Measurements from ENCODE around the gene NLRC5.
"Not testable (repeated sequence)": the region's sequence is repeated elsewhere in the genome, so short reads cannot be mapped to it uniquely, and the experiment has no call there.

Gene NLRC5

DNA sequence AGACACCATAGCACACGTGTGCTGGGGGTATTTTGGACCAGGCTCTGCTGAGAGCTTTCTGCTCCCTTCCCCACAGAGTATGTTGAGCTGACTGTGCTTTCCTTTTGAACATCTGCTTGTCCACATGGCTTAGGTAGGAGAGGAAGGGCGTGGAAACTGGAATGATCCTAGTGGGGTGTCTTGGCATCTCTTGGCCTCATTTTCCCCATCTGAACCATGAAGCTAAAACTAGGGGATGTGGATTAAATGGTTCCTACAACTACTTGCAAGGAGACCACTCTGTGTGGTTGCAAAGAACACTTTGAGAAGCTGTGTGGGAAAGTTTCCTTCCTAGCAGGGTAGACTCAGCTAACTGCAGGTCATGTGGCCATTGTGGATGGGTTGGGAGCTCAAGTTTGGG is 6.7 kb upstream of the NLRC5 start:
- no peak for DNase-seq

GRCh38 chr16:56983211-56983751 is 6.1 kb upstream of the NLRC5 start:
- no peak for DNase-seq

DNA sequence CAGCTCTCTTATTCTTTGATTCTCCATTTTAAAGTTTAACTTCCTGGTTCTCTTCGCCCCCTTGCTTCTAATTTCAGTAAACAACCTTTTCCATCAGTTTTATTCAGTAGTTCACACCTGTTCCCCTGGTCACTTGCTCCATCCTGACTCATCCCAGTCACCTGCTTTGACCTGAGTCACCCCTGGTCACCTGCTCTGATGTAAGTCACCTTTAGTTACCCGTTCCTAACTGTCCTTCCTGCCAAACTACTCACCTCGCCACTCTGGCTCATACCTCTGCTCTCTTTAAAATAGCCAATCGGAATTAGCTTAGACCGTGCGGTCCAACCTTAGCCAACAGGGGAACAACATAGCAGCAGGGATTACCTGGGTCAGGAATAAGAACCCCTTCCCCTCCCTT is 4.7 kb upstream of the NLRC5 start:
- DNase-seq, result no peak

DNA sequence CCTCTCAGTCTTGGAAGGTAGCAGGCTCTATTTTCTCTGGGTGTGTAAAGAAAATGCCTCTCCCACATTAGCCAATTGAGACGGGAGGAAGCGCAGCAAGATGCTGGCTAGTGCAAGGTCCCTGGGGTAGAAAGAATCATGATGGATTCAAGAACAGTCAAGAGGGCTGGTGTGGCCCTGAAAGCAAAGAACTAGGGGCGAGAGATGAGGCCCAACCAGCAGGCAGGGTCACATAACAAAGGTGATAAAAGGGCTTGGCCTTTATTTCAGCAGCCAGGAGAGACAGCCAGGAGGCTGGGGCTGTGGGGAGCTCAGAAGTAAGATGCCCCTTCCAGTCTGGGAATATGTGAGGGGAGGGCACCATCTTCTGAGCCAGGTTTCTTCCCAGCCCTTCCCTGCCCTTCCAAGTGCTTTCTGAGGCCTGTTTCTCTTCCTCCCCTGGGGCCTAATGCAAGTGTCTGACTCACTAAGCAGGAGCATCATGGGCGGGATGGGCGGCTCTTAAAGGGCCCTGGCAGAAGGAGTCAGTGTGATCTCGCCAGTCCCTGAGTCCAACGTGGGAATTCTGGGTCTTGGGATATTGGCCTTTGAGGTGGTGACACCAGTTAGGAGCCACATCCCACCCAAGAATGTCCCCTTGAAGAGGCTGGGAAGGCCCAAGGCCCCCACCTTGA is 3.9 kb upstream of the NLRC5 start:
- peak in 3 of 56 donors; percentile 4 to 16 (median 10) for DNase-seq

DNA sequence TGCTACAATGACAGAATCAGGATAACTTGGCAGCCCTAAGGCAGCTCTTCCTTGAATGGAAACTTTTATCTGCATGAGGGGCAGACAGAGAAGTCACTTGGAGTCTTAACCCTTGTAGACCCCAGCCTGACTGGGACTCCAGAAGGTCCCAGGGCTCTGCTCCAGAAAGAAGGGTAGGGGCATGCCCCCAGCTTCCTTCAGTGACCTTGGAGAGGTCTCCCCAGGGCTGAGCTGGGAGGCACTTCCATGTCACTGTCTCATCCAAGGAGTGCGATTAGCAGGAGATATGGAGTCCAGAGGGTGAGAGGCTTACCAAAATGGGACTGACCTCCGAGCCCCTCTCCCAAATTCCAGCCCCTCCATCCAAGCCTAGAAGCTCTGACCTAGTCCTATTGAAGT is 3.4 kb upstream of the NLRC5 start:
- DNase-seq, result no peak

- DNase-seq, result no peak
Measured at GRCh38 chr16:56986361-56986760, 3.0 kb upstream of the NLRC5 start.

DNA sequence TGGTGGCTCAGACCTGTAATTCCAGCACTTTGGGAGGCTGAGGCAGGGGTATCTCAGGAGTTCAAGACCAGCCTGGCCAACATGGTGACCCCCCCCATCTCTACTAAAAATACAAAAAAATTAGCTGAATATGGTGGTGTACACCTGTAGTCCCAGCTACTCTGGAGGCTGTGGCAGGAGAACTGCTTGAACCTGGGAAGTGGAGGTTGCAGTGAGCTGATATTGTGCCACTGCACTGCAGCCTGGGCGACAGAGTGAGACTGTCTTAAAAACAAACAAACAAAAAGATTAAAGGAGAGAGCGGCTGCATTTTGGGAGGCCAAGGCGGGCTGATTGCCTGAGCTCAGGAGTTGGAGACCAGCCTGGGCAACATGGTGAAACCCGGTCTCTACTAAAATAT is 2.4 kb upstream of the NLRC5 start:
- not testable (repeated sequence) for DNase-seq

GRCh38 chr16:56987692-56988091 is 1.7 kb upstream of the NLRC5 start:
- DNase-seq, result no peak

GRCh38 chr16:56988161-56988947 is 1.0 kb upstream of the NLRC5 start:
- DNase-seq, result no peak

DNA sequence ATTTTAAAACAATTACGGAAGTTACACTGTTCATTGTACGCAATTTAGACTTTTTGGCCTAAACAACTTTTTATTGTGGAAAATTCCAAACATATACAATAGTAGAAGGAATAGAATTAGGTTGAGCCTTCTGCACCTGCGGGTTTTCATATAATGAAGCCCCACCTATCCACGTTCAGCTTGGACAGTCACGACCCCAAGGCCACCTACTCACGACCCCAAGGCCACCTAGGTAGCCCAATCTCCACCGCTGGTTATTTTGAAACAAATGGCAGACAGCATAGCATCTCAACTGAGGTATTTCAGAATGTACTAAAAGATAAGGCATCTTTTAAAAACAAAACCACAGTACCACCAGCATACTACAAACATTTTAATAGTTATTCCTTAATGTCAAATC is 631 bp downstream of the NLRC5 start:
- DNase-seq, result no peak

DNA sequence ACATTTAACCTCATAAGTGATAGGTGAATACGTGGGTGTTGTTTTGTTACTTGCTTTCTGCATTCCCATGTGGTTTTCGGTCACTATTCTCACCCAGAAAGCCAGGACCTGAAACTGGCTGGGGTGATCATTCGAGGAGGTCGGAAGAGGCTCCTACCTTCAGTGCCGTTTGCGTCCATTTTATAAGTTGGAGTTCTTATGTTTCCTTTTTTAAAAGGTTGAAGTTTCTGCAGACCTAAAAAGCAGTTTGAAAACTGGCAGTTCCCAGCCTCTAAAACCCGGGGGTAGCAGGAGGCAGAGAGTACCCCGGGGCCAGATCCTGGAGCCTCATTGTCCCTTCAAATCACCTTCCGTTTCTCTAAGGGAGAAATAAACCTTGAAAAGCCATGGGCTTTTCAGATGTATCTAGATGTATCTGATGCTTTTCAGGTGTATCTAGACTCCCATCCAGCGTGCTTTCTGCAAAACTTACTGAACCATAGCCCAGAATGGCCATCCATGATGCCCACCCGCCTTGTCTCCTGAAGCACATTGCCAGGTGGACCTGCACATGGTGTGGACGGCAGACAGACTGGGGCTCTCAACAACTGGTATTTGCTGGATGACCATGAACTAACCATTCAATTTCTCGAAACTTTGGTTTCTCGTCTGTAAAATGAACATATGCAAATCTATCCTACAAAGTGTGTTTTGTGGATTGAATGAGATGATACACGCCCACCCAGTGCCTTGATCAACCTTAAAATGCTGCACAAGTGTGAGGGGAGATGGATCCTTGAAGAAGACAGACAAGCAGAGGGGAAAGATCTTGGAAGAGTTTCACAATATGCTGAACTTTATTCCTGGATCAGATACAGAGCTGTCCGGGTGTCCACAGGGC is 1.3 kb downstream of the NLRC5 start:
- no peak for DNase-seq

GRCh38 chr16:56992431-56992830 is 3.1 kb downstream of the NLRC5 start:
- not testable (repeated sequence) for DNase-seq

DNA sequence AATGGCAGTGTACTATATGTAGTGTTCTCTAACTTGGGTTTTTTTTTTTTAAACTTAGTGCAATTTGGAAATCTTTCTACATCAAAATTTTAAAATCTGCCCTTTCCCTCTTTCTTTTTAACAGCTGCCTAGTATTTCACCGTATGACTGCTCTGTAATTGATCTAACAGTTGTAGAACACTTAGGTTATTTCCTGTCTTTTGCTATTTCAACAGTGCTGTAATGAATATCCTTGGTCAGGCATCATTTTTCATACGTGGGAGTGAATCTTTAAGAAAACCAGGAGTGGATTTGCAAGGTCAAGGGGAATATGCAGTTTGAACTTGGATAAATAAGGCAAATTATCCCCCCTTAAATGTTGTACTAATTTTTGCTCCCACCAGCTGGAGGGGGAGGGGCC is 3.8 kb downstream of the NLRC5 start:
- DNase-seq, result no peak

DNA sequence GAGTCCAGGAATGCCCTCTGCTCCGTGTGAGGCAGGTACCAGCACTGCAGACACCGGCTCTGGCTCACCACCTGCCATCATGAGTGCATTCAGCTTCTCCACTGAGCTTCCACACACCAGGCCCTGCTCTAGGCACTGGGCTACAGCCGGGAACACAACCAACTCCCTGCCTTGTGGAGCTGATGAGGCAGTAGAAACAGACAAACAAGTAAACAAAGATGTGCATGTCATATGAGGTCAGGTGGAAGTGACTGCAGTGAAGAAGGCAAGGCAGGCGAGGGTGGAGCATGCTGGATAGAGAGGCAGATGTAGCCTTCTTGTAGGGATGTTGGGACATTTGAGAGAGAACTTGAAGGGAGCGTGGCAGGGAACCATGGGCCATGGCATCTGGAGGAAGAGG is 5.0 kb downstream of the NLRC5 start:
- no peak for DNase-seq

GRCh38 chr16:56995136-56995805 is 5.9 kb downstream of the NLRC5 start:
- no peak for DNase-seq

DNA sequence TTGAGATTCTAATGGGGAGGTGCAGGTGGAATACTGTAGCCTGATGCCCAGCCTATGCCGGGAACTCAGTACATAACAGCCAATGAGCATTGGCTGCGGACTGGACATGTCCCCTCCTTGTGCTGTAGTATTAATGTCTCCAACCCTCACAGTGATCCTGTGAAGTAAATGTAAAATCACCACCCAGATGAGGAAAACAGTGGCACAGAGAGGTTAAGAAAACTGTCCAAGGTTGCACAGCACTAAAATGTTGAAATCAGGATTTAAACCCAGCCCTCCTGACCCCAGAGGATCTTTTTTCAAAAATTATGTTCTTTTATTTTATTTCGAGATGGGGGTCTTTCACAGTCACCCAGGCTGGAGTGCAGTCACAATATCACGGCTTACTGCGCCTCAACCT is 7.9 kb downstream of the NLRC5 start:
- no peak for DNase-seq

DNA sequence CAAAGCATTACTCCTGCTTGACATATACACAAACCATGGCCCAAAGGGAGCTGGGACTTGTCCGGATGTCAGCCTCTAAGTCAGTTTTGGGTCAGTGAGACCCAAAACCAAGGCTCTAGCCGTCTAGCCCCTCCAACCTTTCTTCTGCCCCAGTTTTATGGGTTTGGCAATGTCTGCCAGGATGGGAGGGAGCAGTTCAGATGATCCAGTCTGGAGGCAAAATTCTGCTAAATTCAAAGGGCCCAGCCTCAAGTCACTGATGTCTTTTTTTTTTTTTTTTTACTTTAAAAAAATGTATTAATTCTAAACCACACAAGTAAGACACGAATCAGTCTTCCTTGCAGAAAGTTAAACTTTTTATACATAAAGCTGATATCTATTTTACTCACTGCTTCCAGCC is 8.6 kb downstream of the NLRC5 start:
- no peak for DNase-seq

- no peak for DNase-seq
Measured at GRCh38 chr16:56998352-56998751, 9.0 kb downstream of the NLRC5 start.

GRCh38 chr16:56998861-56999260 is 9.5 kb downstream of the NLRC5 start:
- DNase-seq, result no peak

- no peak for DNase-seq
Measured at GRCh38 chr16:56999409-57000270, 10.3 kb downstream of the NLRC5 start.

All from nucleus accumbens (tissue), 56 donors.